Kasumi-1 (cell line): ENCODE results near the gene ARMH3.
"Not testable (repeated sequence)": the region's sequence is repeated elsewhere in the genome, so short reads cannot be mapped to it uniquely, and the experiment has no call there.

Experiments
- DNase-seq, 2 experiments: peaks; one replicate each; lab custom pipeline; 2025; lab: John Stamatoyannopoulos, UW

ARMH3 gene

GRCh38 chr10:102045292-102045691 is 10.7 kb downstream of the ARMH3 start:
- no peak for DNase-seq

- DNase-seq: peak; percentile 29 to 43
These were observed 15.5 kb downstream of the ARMH3 start for GRCh38 chr10:102040305-102041050.

GRCh38 chr10:102038410-102038809 is 17.6 kb downstream of the ARMH3 start:
- no peak for DNase-seq

GRCh38 chr10:102035807-102036206 is 20.2 kb downstream of the ARMH3 start:
- DNase-seq: not testable (repeated sequence)

GRCh38 chr10:102033787-102034186 is 22.2 kb downstream of the ARMH3 start:
- DNase-seq: no peak

GRCh38 chr10:102027261-102027660 is 28.7 kb downstream of the ARMH3 start:
- no peak for DNase-seq

- DNase-seq: peak; percentile 78 to 81
These were observed 31.2 kb downstream of the ARMH3 start for GRCh38 chr10:102024799-102025198.

- DNase-seq: no peak
These were observed 35.0 kb downstream of the ARMH3 start for GRCh38 chr10:102020938-102021337.

GRCh38 chr10:102017295-102017694 is 38.7 kb downstream of the ARMH3 start:
- DNase-seq: no peak

- no peak for DNase-seq
These were observed 39.6 kb downstream of the ARMH3 start for GRCh38 chr10:102016416-102016815.

- peak; percentile 39 to 58 for DNase-seq
These were observed 45.0 kb downstream of the ARMH3 start for GRCh38 chr10:102010961-102011360.

GRCh38 chr10:102009801-102010425 is 46.1 kb downstream of the ARMH3 start:
- peak; percentile 92 to 97 for DNase-seq

- peak; percentile 54 to 76 for DNase-seq
These were observed 48.2 kb downstream of the ARMH3 start for GRCh38 chr10:102007796-102008195.

GRCh38 chr10:102007031-102007430 is 48.9 kb downstream of the ARMH3 start:
- DNase-seq: not testable (repeated sequence)

- DNase-seq: no peak
These were observed 51.6 kb downstream of the ARMH3 start for GRCh38 chr10:102004376-102004775.

- DNase-seq: no peak
These were observed 52.4 kb downstream of the ARMH3 start for GRCh38 chr10:102003541-102003940.

- no peak for DNase-seq
These were observed 54.4 kb downstream of the ARMH3 start for GRCh38 chr10:102001435-102002068.

GRCh38 chr10:101997803-101998202 is 58.2 kb downstream of the ARMH3 start:
- DNase-seq: no peak

- no peak for DNase-seq
These were observed 60.4 kb downstream of the ARMH3 start for GRCh38 chr10:101995451-101996063.

GRCh38 chr10:101993651-101994200 is 62.2 kb downstream of the ARMH3 start:
- no peak for DNase-seq

GRCh38 chr10:101993221-101993620 is 62.8 kb downstream of the ARMH3 start:
- DNase-seq: no peak

GRCh38 chr10:101987136-101987535 is 68.8 kb downstream of the ARMH3 start:
- DNase-seq: no peak
